HPDE6-E6E7 (cell line): ENCODE results near the gene UBE3B.
A peak's percentile ranks its signal among the peaks of the same experiment; 100 is the strongest.

Source experiments
- DNase-seq: peaks from one replicate; pipeline ENCODE4 v3.0.0; 2011; ENCODE audit warnings: missing footprints; ENCODE audit errors: extremely low spot score

UBE3B gene

DNA sequence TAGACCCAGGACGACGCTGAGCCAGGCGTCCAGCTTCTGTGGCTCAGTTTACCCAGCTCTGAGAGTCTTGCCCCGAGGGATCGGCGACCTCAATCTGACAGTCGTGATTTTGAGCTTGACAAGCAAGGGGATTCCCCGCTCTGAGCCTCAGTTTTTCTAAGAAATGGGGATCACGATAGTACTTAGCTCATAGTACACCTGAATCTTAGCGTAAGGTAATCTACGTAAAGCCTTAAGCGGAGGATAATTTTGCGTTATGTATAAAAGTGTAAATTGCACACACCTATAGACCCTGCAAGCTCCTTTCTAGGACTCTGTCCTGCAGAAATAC is 96.4 kb downstream of the UBE3B start:
- no peak for DNase-seq

DNA sequence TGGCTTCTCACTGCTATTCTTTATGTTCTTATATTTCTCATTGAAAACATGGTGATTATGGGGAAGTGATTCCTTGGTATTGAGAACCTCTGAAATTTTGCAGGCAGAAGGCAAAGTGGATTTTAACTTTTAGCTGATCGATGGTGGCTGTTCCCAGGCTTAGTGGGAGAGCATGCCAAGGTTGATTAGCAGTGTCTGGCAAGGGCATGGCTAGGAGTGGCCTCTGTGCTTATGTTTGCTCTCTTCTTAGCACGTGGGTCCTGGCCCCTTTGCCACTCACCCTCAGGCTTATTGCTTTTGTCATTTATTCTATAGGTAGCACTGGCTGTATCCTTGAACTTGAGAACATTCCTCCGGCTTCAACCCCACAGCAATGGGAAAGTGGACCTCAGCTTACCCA is 98.2 kb downstream of the UBE3B start:
- DNase-seq: no peak

DNA sequence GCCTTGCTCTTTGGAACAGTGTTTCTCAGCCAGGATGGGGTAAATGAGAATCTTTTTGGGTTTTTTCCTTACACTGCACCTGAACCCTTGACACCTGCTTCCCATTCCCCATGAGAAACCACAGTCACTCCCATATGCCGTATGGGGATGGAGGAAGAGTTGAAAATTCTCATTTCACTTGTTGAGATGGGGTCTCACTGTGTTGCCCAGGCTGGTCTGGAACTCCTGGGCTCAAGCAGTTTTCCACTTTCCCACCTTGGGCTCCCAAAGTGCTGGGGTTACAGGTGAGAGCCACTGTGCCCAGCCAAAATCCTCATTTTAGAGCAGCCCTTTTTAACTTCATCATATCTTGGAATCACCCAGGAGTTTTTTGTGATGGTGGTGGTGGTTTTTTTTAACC is 99.9 kb downstream of the UBE3B start:
- DNase-seq: no peak

DNA sequence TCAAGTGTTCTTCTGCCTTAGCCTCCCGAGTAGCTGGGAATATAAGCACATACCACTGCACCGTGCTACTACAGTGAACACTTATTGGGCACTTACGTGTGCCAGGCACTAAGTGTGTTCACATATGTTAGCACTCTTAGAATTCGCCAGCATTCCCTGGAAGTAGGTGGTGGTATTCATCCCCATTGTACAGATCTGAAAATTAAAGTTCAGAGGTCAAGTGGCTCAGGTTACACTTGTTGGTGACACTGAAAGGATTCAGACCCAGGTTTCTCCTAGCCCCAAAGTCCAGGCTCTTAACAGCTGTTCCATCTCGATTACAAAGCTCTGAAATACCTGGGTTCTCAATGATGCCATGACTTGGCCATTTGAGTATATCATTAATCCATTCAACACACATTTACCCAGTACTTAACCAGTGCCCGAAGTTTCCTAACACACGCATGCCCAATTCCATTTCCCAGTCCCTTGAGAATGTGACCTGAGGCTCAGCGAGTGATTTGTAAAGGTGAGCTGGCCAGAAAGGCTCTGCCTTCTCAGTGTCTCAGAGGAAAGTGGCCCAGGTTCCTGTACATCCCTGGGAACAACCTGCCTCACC is 101.0 kb downstream of the UBE3B start:
- DNase-seq: no peak

DNA sequence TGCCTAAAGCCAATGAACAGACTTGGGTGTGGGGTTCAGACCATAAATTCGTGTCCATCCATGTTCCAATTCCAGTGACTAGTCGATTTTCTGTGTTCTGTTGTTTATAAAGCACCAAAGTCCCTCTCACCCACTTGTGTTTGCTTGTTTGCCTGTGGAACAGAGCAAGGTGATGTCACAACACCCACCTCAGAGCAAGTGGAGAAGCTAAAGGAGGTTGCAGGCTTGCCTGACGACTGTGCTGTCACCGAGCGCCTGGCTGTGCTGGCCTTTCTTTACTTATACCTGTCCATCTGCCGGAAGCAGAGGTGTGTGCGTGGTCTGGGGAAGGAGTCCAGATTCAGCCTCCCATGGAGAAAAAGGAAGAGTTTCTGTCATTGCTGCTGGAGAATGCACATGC is 102.2 kb downstream of the UBE3B start:
- DNase-seq: no peak

DNA sequence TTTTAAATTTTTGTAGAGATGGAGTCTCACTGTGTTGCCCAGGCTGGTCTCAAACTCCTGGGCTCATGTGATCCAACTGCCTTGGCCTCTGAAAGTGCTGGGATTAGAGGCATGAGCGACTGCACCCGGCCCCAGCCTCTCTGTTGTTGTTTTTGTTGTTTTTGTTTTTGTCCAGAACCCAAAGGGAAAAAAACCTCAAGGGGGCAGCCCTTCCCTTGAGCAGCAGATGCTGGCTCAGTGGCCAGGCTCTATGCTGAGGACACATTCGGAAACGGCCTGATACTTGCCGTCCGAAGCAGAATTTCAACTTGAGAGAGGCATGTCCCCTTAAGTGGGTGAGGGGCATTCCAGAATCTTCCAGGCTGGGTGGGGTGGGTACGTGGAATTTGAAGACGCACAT is 102.8 kb downstream of the UBE3B start:
- DNase-seq: no peak

DNA sequence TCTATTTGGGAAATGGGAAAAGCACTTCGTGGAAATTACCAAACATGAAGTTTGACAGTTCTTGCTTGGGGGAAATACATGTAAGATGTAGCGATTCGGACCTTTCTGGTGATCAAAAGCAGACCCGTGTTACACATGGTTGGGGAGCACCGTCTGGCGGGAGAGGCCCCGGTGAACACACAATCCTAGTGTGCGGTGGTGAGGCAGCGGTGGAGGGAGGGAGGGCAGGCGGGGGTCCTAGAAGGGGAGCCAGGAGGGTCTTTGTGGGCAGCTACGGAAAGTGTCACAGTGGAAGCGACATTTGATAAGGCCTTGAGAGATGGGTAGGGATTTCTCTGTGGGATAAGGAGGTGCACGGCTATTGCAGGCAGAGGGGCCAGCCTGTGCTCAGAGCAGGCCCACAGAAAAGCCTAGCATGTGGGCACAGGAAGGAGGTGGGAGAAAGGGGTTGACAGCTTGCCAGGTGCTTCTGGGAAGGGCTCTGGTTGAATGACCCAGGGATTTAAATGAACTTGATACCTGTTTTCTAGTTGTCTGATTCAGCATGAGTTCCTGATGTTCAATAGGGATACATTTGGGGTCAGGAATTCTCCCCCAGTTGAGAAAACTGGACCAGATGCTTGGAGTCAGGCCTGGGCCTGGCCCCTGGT is 103.4 kb downstream of the UBE3B start:
- DNase-seq: no peak

DNA sequence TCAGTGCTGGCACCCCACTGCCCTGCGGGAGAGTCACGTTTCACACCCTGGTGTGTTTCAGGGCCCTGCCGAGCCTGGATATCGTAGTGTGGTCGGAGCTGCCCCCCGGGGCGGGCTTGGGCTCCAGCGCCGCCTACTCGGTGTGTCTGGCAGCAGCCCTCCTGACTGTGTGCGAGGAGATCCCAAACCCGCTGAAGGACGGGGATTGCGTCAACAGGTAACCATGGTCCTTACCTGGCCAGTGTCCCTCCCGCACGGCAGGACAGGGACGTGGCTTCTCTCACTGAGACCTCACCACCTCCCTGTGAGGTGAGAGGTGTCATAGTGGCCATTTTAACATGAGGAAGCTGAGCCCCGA is 103.9 kb downstream of the UBE3B start:
- no peak for DNase-seq

DNA sequence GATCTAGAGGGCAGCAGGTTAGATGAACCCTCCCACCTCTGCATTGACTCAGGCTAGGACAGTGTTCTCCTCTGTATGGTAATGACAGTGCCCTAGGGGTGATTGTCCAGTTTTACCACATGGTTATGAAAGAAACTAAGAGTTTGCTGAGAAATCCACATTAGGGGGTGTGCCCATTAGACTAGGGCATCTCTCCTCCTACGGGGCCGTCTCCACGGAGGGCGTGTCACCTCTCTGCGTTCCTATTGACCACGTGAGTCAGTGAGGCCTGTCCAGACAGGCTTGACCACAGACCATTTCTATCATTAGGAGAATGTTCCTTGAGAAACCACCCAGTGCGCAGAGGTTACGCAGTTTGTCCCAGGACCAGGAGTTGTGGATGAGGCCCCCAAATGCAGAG is 104.4 kb downstream of the UBE3B start:
- peak; percentile 98 for DNase-seq

DNA sequence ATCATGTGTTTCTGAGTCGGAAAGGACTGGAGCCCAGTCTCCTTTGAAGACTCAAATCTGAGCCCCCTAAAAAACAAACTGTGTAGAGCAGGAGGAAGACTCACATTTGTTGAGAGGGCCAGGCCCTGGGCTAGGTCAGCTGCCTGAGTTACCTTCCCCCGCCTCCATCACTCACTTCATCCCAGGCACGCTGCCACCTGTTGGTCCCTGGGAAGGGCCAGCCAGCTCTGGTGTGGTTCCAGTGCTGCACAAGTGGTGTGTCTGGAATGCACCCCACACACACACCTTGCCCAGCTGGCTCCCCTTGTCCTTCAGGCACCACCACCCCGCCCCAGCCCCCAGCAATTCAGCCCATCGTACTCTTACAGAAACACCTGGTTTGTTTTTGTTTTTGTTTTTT is 105.2 kb downstream of the UBE3B start:
- peak; percentile 66 for DNase-seq

DNA sequence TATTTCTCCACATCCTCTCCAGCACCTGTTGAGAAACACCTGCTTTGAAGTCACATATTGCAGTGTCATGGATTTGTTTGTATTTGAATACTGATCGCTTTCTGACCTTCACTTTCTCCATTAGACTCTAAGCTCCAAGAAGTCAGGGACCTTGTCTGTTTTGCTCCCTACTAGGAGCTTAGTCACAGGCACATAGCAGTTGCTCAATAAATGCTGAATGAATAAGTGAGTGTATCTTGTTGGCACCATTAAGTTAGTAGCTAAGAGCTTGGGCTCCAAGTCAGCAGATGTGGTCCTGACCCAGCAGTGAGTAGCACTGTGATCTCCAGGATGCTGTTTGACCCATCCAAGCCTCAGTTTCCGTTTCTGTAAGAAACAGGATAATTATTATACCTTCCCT is 106.3 kb downstream of the UBE3B start:
- DNase-seq: no peak
